Middle frontal gyrus (tissue), 1 donor: ENCODE data around the gene RUBCN.
"Not testable (repeated sequence)": the region's sequence is repeated elsewhere in the genome, so short reads cannot be mapped to it uniquely, and the experiment has no call there.

Experiments
- DNase-seq: peaks from one replicate; pipeline ENCODE4 v3.0.0-alpha.2; 2015; ENCODE audit warnings: low spot score; ENCODE audit errors: extremely low spot score

The RUBCN gene

GRCh38 chr3:197734667-197735318 lies 1.9 kb downstream of the RUBCN start:
- DNase-seq: no peak

GRCh38 chr3:197733042-197733441 lies 3.7 kb downstream of the RUBCN start:
- DNase-seq: no peak

DNA sequence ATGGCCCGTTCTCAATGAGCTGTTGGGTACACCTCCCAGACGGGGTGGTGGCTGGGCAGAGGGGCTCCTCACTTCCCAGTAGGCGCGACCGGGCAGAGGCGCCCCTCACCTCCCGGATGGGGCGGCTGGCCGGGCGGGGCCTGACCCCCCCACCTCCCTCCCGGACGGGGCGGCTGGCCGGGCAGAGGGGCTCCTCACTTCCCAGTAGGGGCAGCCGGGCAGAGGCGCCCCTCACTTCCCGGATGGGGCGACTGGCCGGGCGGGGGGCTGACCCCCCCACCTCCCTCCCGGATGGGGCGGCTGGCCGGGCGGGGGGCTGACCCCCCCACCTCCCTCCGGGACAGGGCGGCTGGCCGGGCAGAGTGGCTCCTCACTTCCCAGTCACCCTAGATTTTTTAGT lies 5.2 kb downstream of the RUBCN start:
- not testable (repeated sequence) for DNase-seq

DNA sequence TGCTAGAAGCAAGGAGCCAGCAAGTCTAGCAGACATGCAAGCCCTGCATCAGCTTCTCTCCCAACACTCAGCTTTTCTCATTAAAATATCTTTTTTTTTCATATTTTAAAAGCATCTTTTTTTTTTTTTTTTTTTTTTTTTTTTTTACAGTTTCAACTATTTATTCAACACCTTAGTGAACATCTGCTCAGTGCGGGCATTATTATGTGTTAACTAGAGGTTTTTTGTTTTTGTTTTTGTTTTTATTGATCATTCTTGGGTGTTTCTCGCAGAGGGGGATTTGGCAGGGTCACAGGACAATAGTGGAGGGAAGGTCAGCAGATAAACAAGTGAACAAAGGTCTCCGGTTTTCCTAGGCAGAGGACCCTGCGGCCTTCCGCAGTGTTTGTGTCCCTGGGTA lies 5.9 kb downstream of the RUBCN start:
- not testable (repeated sequence) for DNase-seq

- no peak for DNase-seq
Observed at GRCh38 chr3:197730200-197730599, 6.5 kb downstream of the RUBCN start.

GRCh38 chr3:197728487-197728886 lies 8.2 kb downstream of the RUBCN start:
- no peak for DNase-seq

DNA sequence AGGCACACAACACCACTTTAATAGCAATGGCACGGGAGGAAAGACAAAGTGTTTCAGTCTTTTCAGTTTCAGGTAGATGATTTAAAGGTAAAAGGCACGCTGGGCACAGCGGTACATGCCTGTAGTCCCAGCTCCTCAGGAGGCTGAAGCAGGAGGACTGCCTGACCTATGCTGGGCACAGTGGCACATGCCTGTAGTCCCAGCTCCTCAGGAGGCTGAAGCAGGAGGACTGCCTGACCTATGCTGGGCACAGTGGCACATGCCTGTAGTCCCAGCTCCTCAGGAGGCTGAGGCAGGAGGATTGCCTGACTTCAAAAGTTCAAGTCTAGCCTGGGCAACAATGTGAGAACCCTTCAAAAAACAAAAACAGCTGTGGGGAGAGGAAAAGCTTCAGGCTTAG lies 8.8 kb downstream of the RUBCN start:
- DNase-seq: not testable (repeated sequence)

DNA sequence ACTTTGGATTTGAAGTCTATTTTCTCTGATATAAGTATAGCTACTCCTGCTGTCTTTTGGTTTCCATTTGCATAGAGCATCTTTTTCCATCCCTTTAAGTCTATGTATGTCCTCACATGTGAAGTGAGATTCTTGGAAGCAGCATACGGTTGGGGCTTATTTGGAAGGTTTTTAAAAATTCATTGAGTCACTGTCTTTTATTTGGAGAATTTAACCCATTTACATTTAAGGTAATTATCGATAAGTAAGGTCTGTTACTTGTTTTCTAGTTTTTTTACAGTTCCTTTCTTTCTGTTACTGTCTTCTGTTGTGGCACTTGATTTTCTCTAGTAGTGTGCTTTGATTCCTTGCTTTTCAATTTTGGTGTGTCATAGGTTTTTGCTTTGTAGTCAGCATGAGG lies 14.0 kb downstream of the RUBCN start:
- DNase-seq: no peak

- no peak for DNase-seq
Observed at GRCh38 chr3:197720694-197721093, 16.0 kb downstream of the RUBCN start.

GRCh38 chr3:197718891-197719290 lies 17.8 kb downstream of the RUBCN start:
- DNase-seq: no peak

GRCh38 chr3:197714251-197714650 lies 22.5 kb downstream of the RUBCN start:
- no peak for DNase-seq

DNA sequence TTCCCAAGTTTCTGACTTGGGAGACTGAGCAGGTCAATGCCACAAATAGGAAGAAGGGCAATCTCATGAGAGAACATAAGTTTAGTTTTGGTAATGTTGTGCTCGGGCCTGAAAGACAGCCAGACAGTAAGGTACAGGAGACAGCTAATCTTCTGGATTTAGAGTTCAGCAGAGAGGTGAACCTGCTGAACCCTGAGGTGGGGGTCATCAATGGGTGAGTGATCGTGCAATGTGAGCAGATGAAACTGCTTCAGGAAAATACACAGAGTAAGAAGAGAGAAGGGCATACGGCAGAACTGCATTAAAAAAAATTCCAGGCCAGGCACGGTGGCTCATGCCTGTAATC lies 23.3 kb downstream of the RUBCN start:
- DNase-seq: no peak

- DNase-seq: peak; percentile 95
Observed at GRCh38 chr3:197711973-197712707, 24.6 kb downstream of the RUBCN start.

DNA sequence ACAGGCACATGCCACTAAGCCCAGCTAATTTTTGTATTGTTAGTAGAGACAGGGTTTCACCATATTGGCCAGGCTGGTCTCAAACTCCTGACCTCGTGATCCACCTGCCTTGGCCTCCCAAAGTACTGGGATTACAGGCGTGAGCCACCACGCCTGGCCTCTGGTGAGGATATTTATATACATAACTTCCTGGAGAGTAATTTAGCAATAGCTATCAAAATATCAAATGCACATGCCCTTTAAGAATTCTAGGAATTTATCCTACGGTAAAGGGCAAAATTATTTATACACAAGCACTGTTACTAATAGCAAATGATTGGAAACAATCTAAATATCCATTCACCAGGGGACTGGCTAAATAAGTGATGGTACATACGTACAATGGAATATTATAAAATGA lies 25.7 kb downstream of the RUBCN start:
- not testable (repeated sequence) for DNase-seq

DNA sequence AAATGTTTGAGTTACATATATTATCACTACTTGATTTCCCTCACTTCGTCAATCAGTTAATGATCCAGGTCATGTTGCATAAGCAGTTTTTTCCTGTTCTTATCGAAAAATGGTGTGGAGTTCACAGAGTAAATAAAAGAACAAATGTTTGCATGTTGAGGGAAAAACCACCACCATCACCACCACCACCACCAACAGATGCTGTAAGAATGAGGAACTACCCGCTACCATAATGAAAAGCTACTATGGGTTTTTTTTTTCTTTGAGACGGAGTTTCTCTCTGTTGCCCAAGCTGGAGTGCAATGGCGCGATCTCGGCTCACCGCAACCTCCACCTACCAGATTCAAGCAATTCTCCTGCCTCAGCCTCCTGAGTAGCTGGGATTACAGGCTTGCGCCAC lies 27.6 kb downstream of the RUBCN start:
- DNase-seq: no peak

DNA sequence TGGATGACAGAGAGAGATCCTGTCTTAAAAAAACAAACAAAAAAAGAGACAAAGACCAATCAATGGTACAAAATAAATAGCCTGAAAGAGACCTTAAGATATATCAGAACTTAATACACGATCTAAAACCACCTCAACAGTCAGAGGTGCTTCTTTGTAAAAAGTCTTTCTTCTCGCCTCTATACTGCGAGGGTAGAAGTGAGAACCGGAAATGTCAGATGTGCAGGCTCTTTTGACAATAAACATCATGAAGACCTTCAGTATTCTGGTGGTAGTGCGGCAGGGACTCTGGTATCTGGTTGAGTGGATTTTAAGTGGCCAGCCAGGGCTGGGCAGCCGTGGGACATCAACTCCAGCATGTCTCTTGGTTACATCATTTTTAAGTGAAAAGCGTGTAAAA lies 30.0 kb downstream of the RUBCN start:
- no peak for DNase-seq

- DNase-seq: no peak
Observed at GRCh38 chr3:197701841-197702240, 34.9 kb downstream of the RUBCN start.

DNA sequence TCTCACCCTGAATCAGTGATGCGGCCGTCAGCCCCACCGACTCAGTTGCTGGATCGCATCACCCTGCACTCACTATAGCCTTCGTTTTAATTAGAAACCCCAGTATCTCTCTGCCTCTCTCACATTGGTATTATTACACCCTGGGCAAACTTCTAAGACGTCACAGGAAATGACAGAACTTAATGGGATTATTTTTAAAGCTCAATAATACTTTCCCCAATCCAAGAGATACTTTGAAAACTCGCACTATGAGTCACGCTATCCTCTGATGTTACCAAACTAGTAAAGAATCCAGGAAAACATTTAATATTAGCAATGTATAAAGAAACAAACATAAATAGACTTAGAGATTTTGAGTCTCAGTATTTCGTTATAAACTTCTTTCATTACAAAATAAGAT lies 36.6 kb downstream of the RUBCN start:
- DNase-seq: no peak

- no peak for DNase-seq
Observed at GRCh38 chr3:197697355-197697754, 39.3 kb downstream of the RUBCN start.

DNA sequence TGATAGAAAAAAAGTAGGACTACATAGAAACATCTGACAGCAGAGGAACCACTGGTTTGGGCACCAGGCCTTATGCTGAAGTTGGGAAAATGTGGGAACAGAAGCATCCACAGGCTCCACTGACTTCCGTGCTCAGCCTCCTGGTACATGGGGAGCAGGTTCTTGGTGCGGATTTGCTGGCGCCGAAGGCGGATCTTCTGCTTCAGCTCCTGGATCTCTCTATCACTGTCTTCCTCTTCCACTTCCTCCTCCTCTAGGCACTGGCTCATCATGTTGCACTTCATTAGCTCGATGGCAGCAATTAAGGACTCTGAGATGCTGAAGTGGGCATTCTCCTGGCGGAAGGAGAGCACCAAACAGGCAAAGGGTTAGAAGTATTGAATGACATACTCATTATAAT lies 42.5 kb downstream of the RUBCN start:
- DNase-seq: no peak

GRCh38 chr3:197692641-197693040 lies 44.1 kb downstream of the RUBCN start:
- DNase-seq: no peak

DNA sequence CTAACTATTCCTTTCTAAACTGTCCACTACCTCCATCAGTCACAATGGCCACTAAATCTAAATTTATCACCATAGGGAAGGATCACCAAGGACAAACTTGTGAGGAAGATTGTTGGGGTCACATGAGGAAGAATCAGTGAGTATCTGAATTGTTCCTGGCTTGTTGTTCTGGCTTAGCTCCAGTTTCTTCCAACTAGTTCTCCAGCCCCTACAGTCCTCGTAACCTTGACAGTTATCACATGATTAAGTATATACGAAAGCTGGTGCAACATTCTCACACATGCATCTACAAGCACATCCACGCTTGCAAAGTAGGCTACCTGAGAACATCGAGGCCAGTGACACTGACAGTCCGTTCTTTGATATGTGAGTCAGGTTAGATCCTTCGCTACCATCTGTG lies 46.0 kb downstream of the RUBCN start:
- DNase-seq: no peak

DNA sequence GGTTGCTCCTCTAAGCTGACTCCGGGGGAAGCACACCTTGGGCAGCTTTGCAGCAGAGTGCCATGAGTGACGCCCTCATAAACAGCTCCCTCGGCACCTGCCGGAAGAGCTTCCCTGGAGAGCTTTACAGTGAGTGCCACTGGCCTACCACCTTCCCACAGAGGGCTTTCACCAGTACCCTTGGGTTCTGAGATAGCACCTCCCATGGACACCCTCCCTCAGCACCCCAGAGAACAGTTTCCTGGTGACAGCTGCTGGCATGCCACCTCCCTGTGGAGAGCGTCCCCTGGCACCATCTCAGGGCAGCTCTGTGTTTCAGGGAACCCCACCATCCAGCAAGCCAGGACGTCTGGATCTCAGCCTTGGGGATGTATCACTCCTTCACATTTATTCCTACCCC lies 49.1 kb downstream of the RUBCN start:
- no peak for DNase-seq
